Thymus (tissue), 11 donors: ENCODE results near the gene MTHFD2L. TPM values are rescaled to one million over a fixed set of nuclear protein-coding genes. Genes with fewer than 3 reads are reported as not detected.
"Not testable (repeated sequence)": the region's sequence is repeated elsewhere in the genome, so short reads cannot be mapped to it uniquely, and the experiment has no call there.

ENCODE experiments used
- DNase-seq, 9 donors: peaks; one replicate each; pipeline ENCODE4 v3.0.0-alpha.2; 2013; ENCODE audit warnings: low spot score in 9 of 9, low read depth in 6 of 9, missing footprints in 1 of 9
- H3K27ac ChIP-seq, 2 donors: one replicate each; pipeline ENCODE4 v1.5.1; 2013; ENCODE audit warnings: control low read depth in 1 of 2, low read depth in 1 of 2, low read length in 1 of 2, mild to moderate bottlenecking in 1 of 2, moderate library complexity in 1 of 2
- H3K27me3 ChIP-seq, 2 donors: one replicate each; pipeline ENCODE4 v1.5.1; 2013; ENCODE audit warnings: low read length in 1 of 2; ENCODE audit not compliant: control insufficient read depth in 2 of 2, insufficient read depth in 1 of 2
- H3K36me3 ChIP-seq, 2 donors: one replicate each; pipeline ENCODE4 v1.5.1; 2013; ENCODE audit warnings: low read length in 1 of 2, mild to moderate bottlenecking in 1 of 2, moderate library complexity in 1 of 2; ENCODE audit not compliant: control insufficient read depth in 2 of 2, insufficient read depth in 2 of 2
- H3K4me1 ChIP-seq, 2 donors: one replicate each; pipeline ENCODE4 v1.5.1; 2013; ENCODE audit warnings: low read length in 2 of 2; ENCODE audit not compliant: control insufficient read depth in 2 of 2, insufficient read depth in 2 of 2
- H3K4me3 ChIP-seq, 2 donors: one replicate each; pipeline ENCODE4 v1.5.1; 2013; ENCODE audit warnings: low read length in 2 of 2, control low read depth in 1 of 2, mild to moderate bottlenecking in 1 of 2
- H3K9me3 ChIP-seq, 2 donors: one replicate each; pipeline ENCODE4 v1.5.1; 2013; ENCODE audit warnings: low read length in 1 of 2, mild to moderate bottlenecking in 1 of 2; ENCODE audit not compliant: control insufficient read depth in 2 of 2, insufficient read depth in 1 of 2
- WGBS: extraction: QIAGEN DNeasy Blood & Tissue Kit; methylation state at CpG from one replicate; pipeline ENCODE4 v1.1.7; 2013; 5-methylcytosine and 5-hydroxymethylcytosine counted together
- polyA plus RNA-seq: library from polyadenylated mRNA; stranded (reverse); fragments of 200-250 nt; gene quantifications from one replicate; pipeline ENCODE4 v1.2.3, GENCODE V29; 2013
- total RNA-seq: library from RNA; stranded (reverse); fragments of 120-200 nt; gene quantifications from one replicate; pipeline ENCODE4 v1.2.4, GENCODE V29; 2013
- donor health status: healthy.

The MTHFD2L gene
- total and polyA plus RNA-seq, 2 donors = 16.9 to 33.8 TPM

DNA sequence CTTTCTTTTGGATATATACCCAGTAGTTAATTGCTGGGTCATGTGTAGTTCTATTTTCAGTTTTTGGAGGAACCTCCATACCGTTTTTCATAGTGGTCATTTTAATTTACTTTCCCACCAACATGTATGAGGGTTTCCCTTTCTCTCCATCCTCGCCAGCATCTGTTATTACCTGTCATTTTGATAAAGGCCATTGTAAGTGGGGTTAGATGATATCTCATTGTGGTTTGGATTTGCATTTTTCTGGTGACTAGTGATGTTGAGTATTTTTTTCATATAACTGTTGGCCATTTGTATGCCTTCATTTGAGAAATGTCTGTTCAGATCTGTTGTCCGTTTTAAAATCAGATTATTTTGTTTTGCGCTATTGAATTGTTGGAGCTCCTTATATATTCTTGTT, 30.2 kb upstream of the MTHFD2L start:
- no peaks in the 10 kb centered on the region for H3K36me3 ChIP-seq
- H3K9me3 ChIP-seq = no peaks in the 10 kb centered on the region
- H3K4me3 ChIP-seq = no peak overlapping the region
- H3K27me3 ChIP-seq = no peaks in the 10 kb centered on the region
- WGBS = 79% methylated on average over 4 of the region's 4 CpGs
- H3K4me1 ChIP-seq = no peaks in the 10 kb centered on the region
- no peak overlapping the region for H3K27ac ChIP-seq
- no peak for DNase-seq

DNA sequence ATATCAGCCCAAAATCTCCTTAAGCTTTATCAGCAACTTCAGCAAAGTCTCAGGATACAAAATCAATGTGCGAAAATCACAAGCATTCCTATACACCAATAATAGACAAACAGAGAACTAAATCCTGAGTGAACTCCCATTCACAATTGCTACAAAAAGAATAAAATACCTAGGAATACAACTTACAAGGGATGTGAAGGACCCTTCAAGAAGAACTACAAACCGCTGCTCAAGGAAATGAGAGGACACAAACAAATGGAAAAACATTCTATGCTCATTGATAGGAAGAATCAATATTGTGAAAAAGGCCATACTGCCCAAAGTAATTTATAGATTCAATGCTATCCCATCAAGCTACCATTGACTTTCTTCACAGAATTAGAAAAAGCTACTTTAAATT, 27.1 kb upstream of the MTHFD2L start:
- not testable (repeated sequence) for H3K4me3 ChIP-seq, H3K27ac ChIP-seq, H3K27me3 ChIP-seq, H3K36me3 ChIP-seq, DNase-seq, H3K9me3 ChIP-seq, H3K4me1 ChIP-seq
- WGBS = 98% methylated on average over 2 of the region's 2 CpGs

DNA sequence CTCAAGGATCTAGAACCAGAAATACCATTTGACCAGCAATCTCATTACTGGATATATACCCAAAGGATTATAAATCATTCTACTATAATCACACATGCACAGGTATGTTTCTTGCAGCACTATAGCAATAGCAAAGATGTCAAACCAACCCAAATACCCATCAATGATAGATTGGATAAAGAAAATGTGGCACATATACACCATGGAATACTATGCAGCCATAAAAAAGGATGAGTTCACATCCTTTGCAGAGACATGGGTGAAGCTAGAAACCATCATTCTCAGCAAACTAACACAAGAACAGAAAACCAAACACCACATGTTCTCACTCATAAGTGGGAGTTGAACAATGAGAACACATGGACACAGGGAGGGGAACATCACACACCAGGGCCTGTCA, 25.7 kb upstream of the MTHFD2L start:
- H3K36me3 ChIP-seq, DNase-seq, H3K4me1 ChIP-seq, H3K27me3 ChIP-seq, H3K27ac ChIP-seq, H3K4me3 ChIP-seq, H3K9me3 ChIP-seq: not testable (repeated sequence)

DNA sequence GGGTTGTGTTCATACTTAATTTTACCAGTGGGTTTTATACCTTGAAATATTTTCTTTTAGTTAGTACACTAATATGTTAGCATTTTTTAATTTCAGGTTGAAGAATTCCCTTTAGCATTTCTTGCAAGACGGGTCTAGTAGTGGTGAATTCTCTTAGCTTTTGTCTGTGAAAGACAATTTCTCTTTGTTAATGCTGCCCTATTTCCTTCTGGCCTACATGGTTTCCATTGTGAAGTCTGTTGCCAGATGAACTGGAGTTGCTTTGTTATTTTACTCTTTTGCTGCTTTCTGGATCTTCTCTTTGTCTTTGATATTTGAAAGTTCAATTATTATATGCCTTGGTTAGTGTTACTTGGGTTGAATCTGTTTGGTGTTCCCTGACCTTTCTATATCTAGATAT, 25.0 kb upstream of the MTHFD2L start:
- no peak for DNase-seq
- no peaks in the 10 kb centered on the region for H3K36me3 ChIP-seq
- H3K9me3 ChIP-seq = no peaks in the 10 kb centered on the region
- no peak overlapping the region for H3K4me3 ChIP-seq
- H3K27ac ChIP-seq = no peak overlapping the region
- no peaks in the 10 kb centered on the region for H3K27me3 ChIP-seq
- 99% methylated on average over 1 of the region's 1 CpG for WGBS
- peaks cover 0 to 6% of the 10 kb centered on the region in 2 donors for H3K4me1 ChIP-seq

DNA sequence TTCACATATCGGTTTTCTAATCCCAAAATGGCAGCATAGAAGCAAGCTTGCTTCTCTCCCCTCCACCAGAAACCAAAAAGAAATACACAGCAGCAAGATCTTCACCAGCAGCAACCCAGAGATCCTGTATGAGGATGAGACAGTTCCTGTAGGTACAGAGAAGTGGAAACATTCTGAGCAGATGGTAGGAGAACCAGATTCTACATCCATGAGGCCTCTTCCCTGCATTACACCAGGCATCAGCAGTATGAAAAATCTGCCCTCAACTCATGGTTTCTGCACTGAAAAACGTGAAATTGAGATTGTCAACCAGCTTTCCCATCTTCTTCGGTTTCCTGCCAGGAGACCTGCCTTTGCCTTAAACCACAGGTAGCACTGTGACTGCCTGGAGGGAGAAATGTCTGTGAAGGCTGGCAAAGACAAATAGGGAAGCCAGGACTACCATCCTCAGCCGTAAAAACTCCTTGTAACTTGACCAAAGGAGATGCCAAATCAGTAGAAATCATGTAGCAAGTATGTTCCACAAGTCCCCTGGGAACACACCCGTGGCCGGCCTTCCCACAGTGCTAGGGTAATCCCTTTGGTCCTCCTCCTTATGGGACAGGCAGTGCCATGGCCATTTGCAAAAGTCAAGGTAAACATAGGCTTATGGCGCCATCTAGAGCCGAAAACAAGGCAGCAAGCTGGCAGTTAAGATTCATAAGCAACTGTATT, 24.0 kb upstream of the MTHFD2L start:
- Histone ChIP-seq H3K27ac (no peak overlapping the region), H3K36me3 (no peaks in the 10 kb centered on the region), H3K4me1 (peaks cover 0 to 6% of the 10 kb centered on the region in 2 donors), H3K4me3 (no peak overlapping the region), H3K27me3 (no peaks in the 10 kb centered on the region), H3K9me3 (no peaks in the 10 kb centered on the region)
- whole genome bisulfite sequencing = 46% methylated on average over 8 of the region's 8 CpGs
- peak; percentile 57 to 89 (median 77) for DNase-seq

DNA sequence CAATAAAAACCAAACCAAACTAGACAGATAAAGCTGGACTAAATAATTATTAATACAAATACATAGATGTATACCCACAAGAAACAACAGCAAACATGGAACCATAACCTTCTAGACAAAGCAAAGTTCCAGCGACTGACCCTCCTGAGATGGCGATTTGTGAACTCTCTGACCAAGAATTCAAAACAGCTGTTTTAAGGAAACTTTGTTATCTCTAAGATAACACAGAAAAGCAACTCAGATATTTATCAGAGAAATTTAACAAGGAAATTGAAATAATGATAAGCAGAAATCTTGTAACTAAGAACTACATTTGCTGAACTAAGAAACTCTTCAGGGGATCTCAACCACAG, 23.4 kb upstream of the MTHFD2L start:
- Histone ChIP-seq H3K4me1 (peaks cover 0 to 6% of the 10 kb centered on the region in 2 donors), H3K4me3 (no peak overlapping the region), H3K36me3 (no peaks in the 10 kb centered on the region), H3K9me3 (peaks cover 0 to 1% of the 10 kb centered on the region in 2 donors), H3K27ac (no peak overlapping the region), H3K27me3 (no peaks in the 10 kb centered on the region)
- no peak for DNase-seq
- WGBS = 66% methylated on average over 2 of the region's 2 CpGs

DNA sequence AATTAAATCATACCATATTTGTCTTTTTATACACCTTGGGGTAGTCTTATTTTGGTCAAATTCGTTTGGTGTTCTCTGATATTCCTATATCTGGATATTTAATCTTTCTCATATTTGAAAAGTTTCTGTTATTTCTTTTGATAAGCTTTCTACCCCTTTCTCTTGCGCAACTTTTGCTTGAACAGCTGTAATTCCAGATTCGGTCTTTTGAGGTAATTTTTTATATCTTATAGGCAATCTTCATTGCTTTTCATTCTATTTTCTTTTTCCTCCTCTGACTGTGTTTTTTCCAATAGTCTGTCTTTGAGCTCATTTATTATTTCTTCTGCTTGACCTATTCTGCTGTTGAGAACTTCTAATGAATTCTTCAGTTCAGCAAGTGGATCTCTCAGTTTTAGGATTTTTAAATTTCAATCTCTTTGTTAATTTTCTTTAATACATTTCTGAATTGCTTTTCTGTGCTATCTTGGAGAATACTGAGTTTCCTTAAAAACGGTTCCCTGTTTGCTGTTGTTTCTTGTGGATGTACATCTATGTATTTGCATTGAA, 11.3 kb upstream of the MTHFD2L start:
- no peaks in the 10 kb centered on the region for H3K36me3 ChIP-seq
- no peaks in the 10 kb centered on the region for H3K27me3 ChIP-seq
- H3K4me1 ChIP-seq = no peaks in the 10 kb centered on the region
- no peak overlapping the region for H3K4me3 ChIP-seq
- H3K27ac ChIP-seq = no peak overlapping the region
- no peaks in the 10 kb centered on the region for H3K9me3 ChIP-seq
- no peak for DNase-seq
- WGBS = 95% methylated on average over 4 of the region's 4 CpGs

DNA sequence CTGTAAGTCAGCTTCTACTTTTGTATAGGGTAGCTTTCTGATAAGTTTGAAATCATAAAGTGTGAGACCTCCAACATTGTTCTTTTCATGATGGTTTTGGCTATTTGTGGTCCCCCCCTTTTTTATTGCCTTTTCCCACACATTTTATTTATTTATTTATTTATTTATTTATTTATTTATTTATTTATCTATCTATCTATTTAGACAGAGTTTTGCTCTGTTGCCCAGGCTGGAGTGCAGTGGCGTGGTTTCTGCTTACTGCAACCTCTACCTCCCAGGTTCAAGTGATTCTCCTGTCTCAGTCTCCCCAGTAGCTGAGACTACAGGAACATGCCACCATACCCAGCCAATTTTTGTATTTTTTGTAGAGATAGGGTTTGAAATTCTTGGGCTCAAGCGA, 9.7 kb upstream of the MTHFD2L start:
- no peak overlapping the region for H3K27ac ChIP-seq
- 97% methylated on average over 2 of the region's 2 CpGs for WGBS
- H3K4me1 ChIP-seq = no peaks in the 10 kb centered on the region
- no peak for DNase-seq
- H3K4me3 ChIP-seq = no peak overlapping the region
- no peaks in the 10 kb centered on the region for H3K27me3 ChIP-seq
- no peaks in the 10 kb centered on the region for H3K36me3 ChIP-seq
- H3K9me3 ChIP-seq = no peaks in the 10 kb centered on the region

DNA sequence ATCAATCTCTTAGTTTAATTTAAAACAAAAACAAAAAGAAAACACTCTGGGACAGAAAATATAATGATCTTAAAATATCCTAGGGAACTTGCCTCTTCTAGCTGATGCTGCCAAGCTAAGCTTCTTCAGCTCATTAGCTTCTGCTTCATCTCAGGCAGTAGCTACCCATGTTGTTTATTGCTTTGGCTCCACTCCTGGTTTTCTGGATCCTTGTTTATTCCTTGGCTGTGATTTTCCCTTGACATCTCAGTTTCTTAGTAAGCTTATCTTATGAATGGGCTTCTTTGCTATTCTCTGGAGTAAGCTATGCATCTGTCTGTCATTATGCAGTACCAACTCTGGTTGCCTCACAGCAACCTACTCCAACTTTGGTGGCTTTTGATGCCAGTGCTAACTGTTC, 5.1 kb upstream of the MTHFD2L start:
- Histone ChIP-seq H3K9me3 (no peaks in the 10 kb centered on the region), H3K27ac (no peak overlapping the region), H3K36me3 (no peaks in the 10 kb centered on the region), H3K4me1 (peaks cover 0 to 7% of the 10 kb centered on the region in 2 donors), H3K4me3 (no peak overlapping the region), H3K27me3 (no peaks in the 10 kb centered on the region)
- DNase-seq = no peak
